Activated gamma-delta T cell (primary cell): ENCODE results near the gene PI4KA.
"Not testable (repeated sequence)": the region's sequence is repeated elsewhere in the genome, so short reads cannot be mapped to it uniquely, and the experiment has no call there.

Source experiments
- DNase-seq: peaks from one replicate; lab custom pipeline; 2025; lab: John Stamatoyannopoulos, UW

Gene PI4KA

DNA sequence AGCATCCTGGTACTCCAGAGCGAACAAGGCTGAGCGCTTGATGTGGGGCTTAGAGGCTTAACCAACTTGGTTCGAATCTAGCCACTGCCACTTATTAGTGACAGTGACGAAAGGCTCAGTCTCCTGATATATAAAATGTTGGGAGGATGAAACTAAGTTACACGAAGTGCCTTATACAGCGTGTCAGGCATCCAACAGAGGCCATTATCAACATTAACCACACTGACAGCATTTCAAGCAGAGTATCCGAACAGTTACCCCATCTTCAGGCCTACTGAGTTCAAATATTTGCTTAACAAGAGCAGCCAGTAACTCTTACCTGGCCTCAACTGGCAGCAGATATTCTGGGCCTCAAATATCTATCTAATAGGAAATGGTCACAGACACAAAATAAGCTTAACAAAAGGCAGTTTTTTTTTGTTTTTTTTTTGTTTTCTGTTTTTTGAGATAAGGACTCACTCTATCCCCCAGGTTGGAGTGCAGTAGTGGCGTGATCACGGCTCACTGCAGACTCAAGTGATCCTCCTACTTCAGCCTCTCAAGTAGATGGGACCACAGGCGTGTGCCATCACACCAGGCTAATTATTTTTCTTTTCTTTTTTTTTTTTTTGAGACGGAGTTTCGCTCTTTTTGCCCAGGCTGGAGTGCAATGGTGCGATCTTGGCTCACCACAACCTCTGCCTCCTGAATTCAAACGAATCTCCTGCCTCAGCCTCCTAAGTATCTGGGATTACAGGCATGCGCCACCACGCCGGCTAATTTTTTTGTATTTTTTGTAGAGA lies 81.8 kb downstream of the PI4KA start:
- no peak for DNase-seq

DNA sequence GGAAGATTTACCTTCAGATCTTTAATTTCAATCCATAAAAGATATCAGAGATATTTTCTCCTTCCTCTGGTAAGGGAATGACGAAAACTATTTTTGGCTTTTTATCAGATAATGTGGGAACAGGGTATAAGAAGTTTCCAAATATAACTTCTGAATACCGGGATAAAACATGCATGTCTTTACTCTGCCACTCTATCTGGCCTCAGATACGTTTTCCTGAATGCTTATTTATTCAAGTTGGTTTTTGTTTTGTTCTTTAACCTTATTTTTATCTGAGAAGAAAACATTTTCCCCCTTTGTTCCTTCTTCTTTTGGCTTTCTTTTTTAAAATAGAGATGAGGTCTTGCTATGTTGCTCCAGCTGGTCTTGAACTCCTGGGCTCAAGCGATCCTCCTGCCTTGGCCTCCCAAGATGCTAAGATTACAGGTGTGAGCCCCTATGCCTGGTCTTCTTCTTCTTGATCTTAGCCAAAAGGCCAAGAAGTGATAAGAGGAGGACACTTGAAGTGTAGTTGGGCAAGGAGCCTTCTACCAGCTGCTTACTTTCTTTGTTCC lies 83.2 kb downstream of the PI4KA start:
- DNase-seq = no peak

DNA sequence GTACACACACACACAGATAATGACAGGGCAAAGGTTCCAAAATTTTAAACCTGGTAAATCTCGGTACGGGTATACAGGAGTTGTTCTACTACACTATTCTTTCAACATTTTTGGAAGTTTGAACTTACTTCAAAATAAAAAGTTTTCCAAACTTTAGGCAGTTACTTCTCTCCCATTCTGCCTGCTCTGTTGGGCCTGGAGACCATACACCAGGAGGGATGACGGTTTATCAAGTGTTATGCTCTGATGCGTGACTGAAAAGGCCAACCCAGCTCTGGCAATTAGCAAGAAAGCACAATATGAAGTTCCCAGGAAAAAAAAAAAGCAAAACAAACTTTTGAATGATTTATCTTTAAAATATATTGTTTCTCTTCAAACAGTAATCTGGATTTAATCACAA lies 83.7 kb downstream of the PI4KA start:
- DNase-seq = no peak

DNA sequence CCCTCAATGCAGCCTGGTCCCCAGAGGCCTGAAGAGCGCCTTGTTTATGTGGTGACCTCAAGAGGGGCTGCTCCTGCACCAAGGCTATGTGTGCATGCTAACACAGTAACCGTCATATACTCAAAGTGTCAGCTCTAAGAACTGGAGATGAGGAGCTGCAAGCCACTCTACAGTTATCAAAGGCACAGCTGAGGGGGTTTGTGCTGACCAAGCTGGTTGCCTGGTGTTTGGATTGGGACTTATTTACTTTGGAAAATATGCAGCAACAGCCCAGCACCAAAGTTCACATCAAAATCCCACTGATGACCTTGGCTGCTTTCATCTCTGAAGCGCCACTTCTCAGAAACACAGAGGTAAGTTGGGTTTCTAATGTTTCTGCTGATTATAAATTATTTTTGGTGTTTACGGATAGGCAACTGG lies 84.8 kb downstream of the PI4KA start, which contains the start of gene SERPIND1:
TSS of gene SERPIND1 (plus strand) at position 321 of the 420 bp plus-strand sequence. CDS start 5,200 bp downstream, outside the sequence.
- no peak for DNase-seq

DNA sequence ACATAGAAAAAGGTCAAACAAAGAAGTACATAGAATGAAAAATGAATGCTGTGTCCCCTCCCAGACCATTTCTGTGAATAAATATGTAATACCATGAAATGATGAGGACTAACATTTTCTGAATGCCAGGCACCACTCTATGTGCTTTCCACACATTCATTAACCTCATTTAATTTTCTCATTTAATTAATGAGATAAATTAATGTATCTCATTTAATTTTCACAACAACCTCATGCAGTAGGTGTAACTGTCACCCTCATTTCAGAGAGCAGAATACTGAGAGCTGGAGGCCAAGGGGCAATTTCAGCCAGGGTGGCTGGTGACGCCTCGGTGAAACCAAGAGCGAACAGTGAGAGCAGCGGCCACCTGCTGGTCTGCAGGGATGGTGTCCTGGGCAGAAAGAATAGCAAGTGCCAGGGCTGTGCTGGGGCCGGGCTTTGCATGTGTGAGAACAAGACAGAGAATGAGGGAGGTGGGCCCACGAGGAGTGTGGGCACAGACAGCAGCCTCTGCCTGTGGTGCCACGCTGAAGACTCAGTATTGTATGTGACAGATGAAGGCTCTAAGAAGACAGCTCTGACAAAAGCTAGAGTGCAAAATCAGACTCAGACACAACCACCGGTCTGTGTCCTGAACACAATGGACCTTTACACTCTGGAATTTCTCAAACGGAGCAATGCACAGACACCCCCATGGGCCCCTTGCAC lies 86.5 kb downstream of the PI4KA start:
- no peak for DNase-seq

DNA sequence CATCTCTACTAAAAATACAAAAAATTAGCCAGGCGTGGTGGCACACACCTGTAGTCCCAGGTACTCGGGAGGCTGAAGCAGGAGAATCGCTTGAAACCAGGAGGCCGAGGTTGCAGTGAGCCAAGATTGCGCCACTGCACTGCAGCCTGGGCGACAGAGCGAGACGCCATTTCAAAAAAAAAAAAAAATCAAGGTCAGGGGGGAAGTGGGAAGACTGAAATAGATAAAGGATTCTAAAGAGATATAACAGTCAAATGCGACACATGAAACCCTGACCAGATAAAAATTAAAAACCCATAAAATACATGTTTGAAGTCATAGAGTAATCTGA lies 89.2 kb downstream of the PI4KA start:
- not testable (repeated sequence) for DNase-seq

DNA sequence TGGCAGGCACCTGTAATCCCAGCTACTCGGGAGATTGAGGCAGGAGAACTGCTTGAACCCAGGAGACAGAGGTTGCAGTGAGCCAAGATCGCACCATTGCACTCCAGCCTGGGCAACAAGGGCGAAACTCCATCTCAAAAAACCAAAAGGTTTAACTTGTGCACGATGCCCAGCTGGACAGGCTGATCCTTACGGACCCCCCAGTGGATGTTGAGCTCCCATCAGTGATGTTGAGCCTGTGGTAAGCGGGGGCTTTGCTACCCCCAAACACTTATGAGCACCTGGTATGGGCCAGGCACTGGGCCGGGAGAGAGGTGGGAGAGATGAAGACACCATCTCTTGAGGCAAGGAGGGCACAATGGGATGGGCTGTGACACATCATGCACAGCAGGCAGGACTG lies 92.1 kb downstream of the PI4KA start:
- no peak for DNase-seq

DNA sequence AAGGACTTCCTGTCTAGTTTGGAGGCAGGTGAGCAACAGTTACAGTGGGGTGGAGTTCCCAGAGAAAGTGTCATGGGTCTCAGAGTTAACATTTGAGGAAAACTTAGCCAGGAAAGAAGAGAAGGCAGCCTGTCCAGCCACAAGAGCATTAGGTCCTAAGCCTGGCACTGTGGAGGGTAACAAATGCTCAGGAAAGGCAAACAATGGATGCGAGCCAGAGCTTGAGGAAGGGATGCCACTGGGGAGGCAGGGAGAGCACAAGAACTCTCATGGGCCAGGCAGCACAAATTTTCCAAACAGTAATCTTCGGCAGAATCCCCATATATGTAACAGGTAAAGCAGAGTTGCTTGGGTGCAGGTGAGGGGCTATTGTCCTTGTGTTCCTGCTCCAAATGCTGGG lies 92.7 kb downstream of the PI4KA start:
- no peak for DNase-seq

DNA sequence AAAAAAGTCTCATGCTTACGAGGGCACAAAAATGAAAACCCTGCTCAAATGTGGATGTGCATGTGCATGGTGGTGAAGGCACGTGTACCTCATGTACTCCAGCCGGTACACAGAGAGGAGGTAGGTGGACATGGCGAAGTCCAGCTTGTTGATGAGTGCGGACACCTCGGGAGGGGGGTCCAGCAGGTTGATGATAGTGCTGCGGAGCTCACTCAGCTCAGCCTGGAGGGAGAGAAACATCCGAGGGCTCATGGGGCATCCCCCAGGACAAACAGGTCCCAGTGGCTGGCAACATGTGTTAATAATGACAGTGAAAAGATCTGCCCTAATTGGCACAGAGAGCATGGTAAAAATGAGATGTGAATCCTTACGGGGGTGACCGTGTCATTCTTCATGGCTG lies 93.9 kb downstream of the PI4KA start:
- no peak for DNase-seq

DNA sequence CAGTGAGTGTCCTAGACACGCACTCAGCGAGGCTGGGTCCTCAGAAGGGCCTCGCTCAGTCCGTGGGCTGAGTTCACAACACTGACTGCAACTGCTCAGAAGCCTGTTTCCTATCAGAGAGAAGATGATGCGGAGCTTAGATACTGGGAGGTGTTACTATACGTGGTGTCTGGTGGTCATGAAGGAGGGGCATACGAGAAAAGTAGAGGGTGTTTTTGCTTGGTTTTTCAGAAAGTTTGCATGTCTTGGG lies 94.2 kb downstream of the PI4KA start:
- DNase-seq = no peak

DNA sequence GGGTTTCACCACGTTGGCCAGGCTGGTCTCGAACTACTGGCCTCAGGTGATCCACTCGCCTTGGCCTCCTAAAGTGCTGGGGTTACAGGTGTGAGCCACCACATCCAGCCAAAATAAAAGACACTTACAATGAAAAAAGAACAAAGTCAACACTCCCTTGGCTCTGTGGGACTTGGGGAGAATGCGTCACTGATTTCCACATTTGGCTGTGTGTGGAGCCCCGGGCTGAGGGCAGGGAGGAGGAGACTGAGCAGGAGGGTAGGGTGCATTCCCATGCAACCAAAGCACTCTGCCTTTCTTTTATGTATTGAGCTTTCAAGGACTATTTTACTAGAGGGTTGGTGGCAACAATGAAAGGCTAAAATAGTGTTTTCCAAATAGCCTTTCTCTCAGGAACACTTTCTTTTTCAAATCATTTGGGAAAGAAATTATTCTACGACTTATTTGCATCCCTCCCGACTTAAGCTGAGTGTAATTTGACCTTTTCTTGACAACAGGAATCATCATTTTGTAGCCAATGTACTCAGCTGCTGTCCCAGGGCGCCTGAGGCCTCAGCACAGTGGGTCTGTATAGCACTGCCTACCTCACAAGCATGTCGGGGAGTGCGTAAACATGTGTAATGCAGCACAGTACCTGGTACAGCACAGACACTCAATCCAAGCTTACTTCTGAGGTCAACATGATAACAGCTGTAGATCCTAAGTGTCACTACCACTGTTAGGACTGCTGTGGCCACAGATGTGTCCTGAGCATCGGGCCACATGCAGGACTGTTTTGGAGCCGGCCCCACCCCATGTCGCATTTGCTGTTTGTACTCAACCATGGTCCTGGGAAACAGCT lies 94.8 kb downstream of the PI4KA start:
- no peak for DNase-seq

DNA sequence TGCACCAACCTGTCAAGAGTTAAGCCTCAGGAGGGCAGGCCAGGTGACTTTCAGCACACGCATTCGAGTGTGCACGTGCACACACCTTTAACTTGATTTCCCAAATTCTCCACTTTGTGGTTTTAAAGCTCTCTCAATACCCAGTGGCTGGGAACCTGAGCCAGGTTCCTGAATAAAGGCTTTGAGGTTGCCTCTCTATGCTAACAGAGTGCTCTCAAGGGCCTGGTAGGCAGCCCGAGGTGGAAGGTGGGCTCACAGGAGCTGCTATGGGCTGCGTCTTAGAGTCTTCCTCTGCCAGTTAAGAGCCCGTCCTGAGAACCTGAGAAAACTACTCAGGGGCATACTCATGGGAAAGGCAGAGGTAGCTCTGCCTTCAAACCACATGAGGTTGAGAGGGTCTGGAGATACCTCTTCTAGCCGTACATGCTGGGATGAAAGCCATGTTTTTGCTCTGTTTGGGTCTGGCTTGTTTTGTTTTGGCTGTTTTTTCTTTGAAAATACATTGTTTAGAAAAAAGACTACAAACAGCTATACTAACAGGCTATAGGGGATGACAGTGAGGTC lies 96.3 kb downstream of the PI4KA start:
- DNase-seq = no peak

DNA sequence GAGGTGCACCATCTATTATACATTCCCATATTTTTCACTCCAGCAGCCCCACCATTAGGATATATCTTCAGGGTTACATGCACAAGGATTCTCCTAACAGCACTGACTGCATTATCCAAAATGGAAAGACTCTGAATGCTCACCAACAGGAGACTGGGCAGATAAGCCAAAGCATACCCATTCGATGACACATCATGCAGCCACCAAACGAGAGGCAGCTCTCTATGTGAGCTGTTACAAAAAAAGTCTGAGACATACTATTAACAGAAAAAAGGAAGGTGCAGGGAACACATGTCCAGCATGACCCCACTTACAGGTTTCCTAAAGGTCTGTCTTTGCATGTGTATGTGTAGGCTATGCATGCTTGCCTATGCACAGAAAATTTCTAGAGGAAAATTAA lies 97.1 kb downstream of the PI4KA start:
- no peak for DNase-seq

DNA sequence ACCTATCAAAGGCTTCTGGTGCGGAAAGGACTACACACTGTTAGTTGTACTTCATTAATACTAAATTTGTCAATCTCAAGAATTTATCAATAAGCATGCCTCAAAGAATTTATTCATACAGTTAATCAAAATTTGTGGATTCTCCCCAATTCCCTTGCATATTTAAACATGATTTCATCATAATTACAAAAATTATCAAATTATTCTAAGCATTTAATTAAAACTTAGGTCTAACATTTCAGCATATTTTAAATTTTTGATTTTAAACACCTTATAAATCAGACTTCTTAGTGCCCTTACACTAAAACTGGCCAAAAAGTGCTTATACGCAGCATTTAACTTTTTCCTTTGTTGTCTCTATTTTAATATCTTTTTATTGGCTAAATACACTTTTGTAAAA lies 98.5 kb downstream of the PI4KA start:
- no peak for DNase-seq

DNA sequence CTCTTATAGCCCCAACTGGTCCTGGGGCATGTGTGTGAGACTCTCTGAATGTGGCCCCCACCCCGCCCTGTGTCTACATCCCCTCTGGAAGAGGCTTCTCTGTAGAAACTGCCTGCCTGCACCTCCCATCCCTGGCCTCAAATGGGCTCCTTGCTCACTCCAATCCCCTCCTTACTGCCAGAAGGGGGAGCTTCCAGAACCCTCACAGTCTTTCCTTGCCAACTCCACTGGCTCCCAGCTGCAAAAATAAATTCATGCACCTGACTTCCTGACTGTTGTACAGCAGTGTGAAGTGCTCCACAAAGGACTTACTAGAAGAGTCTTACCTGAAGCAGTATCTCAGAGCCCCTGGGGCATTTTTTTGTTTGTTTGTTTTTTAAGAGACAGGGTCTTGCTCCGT lies 99.9 kb downstream of the PI4KA start:
- no peak for DNase-seq

DNA sequence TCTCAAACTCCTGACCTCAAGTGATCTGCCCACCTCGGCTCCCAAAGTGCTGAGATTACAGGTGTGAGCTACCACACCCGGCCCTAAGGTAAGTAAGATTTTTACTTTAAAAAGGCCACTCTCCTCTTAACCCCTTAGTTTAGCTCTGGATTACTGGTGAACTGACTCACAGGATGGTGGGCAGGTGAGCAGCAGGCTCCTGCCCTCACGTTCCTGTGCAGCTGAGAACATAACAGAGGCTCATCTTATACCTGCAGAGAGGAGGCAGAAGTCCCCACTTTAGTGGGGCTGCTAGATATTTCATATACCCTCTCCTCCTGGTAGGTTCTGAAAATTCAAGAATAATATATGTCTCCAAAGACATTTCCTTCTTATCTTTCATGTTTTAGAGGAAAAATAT lies 101.8 kb downstream of the PI4KA start:
- DNase-seq = no peak

DNA sequence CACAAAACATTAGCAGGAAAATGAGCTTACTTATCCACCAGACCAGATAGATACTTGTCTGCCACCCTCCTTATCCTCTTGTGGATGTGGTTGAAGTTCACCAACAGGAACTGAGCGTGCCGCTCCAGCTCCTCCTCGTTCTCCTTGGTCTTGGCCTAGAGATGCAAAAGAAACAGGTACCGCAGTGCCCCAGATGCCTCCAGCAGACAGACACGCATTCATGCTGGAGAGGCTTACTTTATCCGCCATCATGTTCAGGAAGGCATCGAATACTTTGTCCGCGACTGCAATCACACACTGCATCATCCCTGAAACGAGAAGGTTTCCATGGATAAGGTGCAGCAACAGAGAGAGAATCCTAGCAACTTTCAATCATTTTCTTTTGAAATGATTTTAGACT lies 105.7 kb downstream of the PI4KA start:
- no peak for DNase-seq

DNA sequence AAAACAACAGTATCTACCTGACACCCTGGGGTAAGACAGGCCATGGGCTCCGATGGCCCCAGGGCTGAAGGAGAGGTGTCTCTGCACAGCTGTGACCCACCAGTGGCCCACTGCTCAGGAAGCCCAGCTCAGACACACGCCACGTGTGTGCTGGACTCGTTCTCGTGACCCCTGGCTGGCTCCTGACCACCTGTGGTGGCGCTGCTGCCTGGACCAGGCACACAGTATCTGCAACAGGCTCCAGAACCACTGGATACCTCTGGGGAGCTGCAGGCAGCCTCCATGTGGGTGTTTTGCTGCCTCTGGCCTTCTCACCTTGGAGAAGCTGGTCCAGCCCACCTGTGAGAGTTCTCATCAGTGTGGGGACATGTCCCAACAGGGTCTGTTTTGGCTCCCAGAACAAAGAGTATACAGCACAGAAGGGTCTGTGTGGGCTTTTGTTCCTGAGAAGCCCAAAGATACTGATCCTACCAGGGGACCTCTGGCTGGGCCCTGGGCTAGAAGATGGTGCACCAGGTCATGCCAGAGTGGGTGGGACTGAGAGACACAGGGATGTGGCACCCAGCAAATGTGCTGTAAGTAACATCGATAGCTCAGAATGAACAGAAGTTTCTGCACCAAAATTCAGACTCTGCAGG lies 106.4 kb downstream of the PI4KA start:
- no peak for DNase-seq

DNA sequence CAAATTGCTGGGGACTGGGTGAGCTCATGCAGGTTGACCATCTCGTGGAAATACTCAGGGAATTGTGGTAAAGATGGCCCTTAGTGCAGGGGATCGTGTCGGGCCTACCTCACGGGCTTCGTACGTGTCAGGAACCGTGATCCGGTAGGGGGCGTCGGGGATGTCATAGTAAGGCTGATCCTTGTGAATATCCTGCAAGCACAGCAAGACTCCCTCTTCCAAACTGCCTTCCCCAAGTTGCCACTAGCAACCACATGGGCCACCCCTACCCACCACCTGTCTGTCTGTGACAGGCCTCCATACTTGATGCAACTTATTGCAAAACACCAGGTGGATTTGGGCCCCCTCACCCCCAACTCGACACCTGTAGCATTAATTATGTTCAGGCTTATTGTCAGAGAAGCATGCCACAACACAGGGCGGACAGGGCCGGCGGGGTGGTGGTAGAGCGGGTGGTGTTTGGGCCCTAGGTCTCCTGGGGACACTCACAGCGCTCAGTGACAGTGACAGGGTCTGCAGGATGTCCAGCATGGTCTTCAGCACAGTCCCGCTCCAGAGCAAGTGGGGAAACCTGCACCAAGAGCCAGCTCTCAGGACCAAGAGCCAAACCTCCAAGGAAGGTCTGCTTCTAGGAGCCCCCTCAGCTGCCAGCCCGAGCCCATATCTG lies 107.3 kb downstream of the PI4KA start:
- DNase-seq = no peak

DNA sequence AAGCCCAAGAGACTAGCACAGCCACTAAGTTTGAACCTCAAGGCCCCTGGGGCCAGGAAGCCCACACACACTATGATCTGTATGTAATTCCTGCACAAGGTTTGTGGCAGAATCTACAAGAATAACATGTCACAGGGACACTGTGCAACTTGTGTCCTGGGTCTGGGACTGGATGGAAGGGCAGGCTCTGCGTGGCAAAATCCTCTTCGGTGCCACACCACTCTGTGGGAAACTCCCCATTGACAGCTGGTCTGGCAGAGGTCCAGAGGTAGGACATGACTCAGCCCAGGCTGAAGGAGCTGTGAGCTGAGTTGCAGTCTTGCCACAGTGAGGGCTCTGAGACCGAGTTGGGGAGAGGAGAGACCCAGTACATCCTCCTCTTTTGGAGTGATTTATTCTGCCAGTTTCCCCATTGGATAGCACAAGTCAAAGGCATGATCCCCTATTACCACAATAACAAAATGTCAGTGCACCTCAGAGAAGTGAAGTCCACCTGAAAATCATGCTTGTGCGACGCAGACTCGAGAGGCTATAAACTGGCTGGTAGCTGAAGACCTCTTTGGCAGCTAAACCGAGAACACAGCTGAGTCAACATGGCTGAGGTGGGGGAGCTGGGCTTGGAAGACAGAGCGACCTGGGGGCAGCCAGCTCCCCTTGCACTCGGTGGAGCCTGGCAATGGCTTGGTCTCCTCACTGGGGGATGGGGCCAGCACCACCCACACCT lies 108.0 kb downstream of the PI4KA start:
- DNase-seq = no peak

DNA sequence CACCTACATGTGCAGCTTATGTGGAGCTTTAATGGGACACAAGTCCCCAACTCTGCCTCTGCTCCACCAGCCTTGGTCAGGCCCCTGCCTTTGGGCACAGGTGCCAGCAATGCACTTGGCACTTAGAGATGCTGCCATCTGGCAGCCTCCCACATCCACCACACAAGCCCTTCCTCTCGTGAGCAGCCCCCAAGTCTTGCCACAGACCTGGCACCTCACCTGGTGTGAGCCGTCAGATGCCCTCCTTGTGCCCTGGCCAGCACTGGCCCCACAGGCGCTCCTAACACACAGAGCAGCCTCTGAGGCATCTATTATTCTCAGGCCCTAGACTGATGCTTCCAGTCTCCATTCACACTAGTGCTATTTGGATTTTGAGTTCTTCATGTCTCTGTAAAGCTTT lies 109.2 kb downstream of the PI4KA start:
- no peak for DNase-seq
